NT2/D1 (cell line): ENCODE measurements around the gene HMGB1.

Experiments used
- SUZ12 ChIP-seq: IDR thresholded peaks from 2 replicates; pipeline ENCODE4 v1.6.1; 2011; ENCODE audit not compliant: insufficient read length, insufficient read depth; ENCODE audit errors: extremely low read depth
- ZNF274 ChIP-seq: IDR thresholded peaks from 2 replicates; pipeline ENCODE4 v1.6.1; 2011; ENCODE audit warnings: mild to moderate bottlenecking, low read depth, low read length

DNA sequence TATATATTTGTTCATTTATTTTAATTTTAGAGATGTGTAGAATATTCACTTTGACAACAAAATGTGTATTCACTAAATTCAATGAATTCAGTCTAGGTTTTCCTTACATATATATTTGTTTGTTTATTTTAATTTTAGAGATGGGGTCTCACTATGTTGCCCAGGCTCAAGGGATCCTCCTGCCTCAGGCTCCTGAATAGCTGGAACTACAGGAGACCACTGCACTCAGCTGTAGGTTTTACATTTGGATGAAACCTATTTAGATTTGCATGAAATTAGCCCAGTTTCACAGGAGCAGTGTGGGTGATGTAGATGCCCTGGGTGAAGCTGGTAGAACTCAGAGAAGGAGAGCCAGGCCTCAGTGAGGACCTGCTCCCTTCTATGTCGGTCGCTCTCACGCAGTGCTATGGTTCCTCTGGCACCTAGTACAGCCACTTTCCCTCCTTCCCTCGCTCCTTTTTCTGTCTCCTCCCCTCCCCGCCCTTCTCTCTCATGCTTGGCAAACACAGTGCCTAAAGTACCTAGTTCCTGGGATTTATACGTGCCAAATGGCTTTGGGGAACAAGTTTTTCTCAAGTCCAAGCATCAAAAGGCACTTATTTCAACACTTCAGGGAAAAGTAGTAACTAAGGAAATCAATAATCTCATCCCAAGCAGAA, 14.7 kb upstream of the HMGB1 start:
- TF ChIP-seq SUZ12 (no peak), ZNF274 (no peak)
